HCT116 (cell line): ENCODE measurements around the gene IL1RAPL1.

Experiments used
- CBX3 ChIP-seq: IDR thresholded peaks from 2 replicates; pipeline ENCODE4 v1.6.1; 2012; ENCODE audit warnings: low read depth
- CEBPB ChIP-seq: IDR thresholded peaks from 2 replicates; pipeline ENCODE4 v1.6.1; 2012; ENCODE audit warnings: low read depth
- EZH2phosphoT487 ChIP-seq: fragments of 200-600 bp; IDR thresholded peaks from 2 replicates; pipeline ENCODE4 v1.6.1; 2018; ENCODE audit warnings: antibody characterized with exemption, borderline replicate concordance
- JUND ChIP-seq: IDR thresholded peaks from 2 replicates; pipeline ENCODE4 v1.6.1; 2012
- POLR2A ChIP-seq: IDR thresholded peaks from 2 replicates; pipeline ENCODE4 v1.7.0; 2011; ENCODE audit warnings: borderline replicate concordance; ENCODE audit not compliant: insufficient read depth, insufficient read length; ENCODE audit errors: extremely low read depth
- RAD21 ChIP-seq: IDR thresholded peaks from 2 replicates; pipeline ENCODE4 v1.6.1; 2012; ENCODE audit warnings: low read depth, mild to moderate bottlenecking
- REST ChIP-seq: IDR thresholded peaks from 2 replicates; pipeline ENCODE4 v1.6.1; 2012; ENCODE audit warnings: low read depth
- SIN3A ChIP-seq: IDR thresholded peaks from 2 replicates; pipeline ENCODE4 v1.6.1; 2012; ENCODE audit warnings: low read depth
- SP1 ChIP-seq: IDR thresholded peaks from 2 replicates; pipeline ENCODE4 v1.6.1; 2012; ENCODE audit warnings: low read depth
- TCF7L2 ChIP-seq: IDR thresholded peaks from 2 replicates; pipeline ENCODE4 v1.7.0; 2011; ENCODE audit warnings: borderline replicate concordance, inconsistent platforms; ENCODE audit not compliant: insufficient read depth, insufficient read length; ENCODE audit errors: extremely low read depth
- TF ChIP-seq, protein P1 (sequence below), 3 experiments: fragments of 200-600 bp in 1 of 3; sonication (generic) in 1 of 3; IDR thresholded peaks in 2 of 3; conservative IDR thresholded peaks in 1 of 3; 2 replicates each; pipeline ENCODE4 v1.5.1; 2012 to 2017; ENCODE audit warnings: low read depth in 2 of 3, low read length in 2 of 3, antibody characterized with exemption in 1 of 3, borderline replicate concordance in 1 of 3, control low read depth in 1 of 3, mild to moderate bottlenecking in 1 of 3, mixed read lengths in 1 of 3, mixed run types in 1 of 3, moderate library complexity in 1 of 3; ENCODE audit not compliant: insufficient read depth in 1 of 3
- TF ChIP-seq, protein P2 (sequence below): IDR thresholded peaks from 2 replicates; pipeline ENCODE4 v1.6.1; 2012

DNA sequence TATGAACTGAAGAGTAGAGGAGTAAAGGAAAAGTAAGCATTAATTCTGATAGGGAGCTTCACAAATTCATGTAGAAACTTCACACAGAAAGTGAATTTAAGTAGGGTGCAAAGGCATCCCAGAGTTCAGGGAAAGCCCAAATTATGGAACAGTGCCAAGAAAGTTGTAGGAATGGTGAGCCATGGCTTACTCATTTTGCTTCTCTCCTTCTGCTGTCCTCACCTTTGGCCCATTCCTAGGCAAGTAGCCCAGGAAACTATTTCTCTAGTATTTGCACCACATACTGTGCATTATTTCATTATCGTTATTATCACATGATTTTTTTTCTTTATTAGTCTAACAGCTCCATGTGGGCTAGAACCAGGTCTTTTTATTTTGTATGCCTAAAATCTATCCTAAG is 34.9 kb upstream of the IL1RAPL1 start:
- TF ChIP-seq, protein P1, sequence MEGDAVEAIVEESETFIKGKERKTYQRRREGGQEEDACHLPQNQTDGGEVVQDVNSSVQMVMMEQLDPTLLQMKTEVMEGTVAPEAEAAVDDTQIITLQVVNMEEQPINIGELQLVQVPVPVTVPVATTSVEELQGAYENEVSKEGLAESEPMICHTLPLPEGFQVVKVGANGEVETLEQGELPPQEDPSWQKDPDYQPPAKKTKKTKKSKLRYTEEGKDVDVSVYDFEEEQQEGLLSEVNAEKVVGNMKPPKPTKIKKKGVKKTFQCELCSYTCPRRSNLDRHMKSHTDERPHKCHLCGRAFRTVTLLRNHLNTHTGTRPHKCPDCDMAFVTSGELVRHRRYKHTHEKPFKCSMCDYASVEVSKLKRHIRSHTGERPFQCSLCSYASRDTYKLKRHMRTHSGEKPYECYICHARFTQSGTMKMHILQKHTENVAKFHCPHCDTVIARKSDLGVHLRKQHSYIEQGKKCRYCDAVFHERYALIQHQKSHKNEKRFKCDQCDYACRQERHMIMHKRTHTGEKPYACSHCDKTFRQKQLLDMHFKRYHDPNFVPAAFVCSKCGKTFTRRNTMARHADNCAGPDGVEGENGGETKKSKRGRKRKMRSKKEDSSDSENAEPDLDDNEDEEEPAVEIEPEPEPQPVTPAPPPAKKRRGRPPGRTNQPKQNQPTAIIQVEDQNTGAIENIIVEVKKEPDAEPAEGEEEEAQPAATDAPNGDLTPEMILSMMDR (IDR thresholded peaks at IDR 0.05 in 2 of 3, conservative IDR thresholded peaks at IDR 0.05 in 1 of 3; ENCODE audit: borderline replicate concordance in 1 of 3, insufficient read depth in 1 of 3, low read depth in 2 of 3, low read length in 2 of 3) = no peak
- TF ChIP-seq, protein P2, sequence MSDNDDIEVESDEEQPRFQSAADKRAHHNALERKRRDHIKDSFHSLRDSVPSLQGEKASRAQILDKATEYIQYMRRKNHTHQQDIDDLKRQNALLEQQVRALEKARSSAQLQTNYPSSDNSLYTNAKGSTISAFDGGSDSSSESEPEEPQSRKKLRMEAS = no peak
- no peak for TF ChIP-seq SIN3A
- TF ChIP-seq TCF7L2 = no peak
- no peak for TF ChIP-seq REST
- TF ChIP-seq POLR2A = no peak
- no peak for TF ChIP-seq CEBPB
- TF ChIP-seq JUND = no peak
- TF ChIP-seq EZH2phosphoT487 = no peak
- no peak for TF ChIP-seq CBX3
- TF ChIP-seq RAD21 = no peak
- no peak for TF ChIP-seq SP1
